HL-60 (cell line): ENCODE measurements around the gene LAMA1.

Experiments used
- DNase-seq, 2 experiments: peaks; one replicate each; pipeline ENCODE4 v3.0.0-alpha.2; 2010 to 2020; ENCODE audit warnings: low read depth in 1 of 2, low spot score in 1 of 2
- H3K27ac ChIP-seq: fragments of 250-450 bp; sonication (Bioruptor Pico); replicated peaks from 2 replicates; pipeline ENCODE4 v1.5.1; 2020; ENCODE audit warnings: mild to moderate bottlenecking, moderate library complexity
- H3K27me3 ChIP-seq: fragments of 250-450 bp; sonication (Bioruptor Pico); 2 replicates; pipeline ENCODE4 v1.5.1; 2021; ENCODE audit warnings: mild to moderate bottlenecking, moderate library complexity; ENCODE audit not compliant: insufficient read depth, poor library complexity, severe bottlenecking
- H3K4me3 ChIP-seq: replicated peaks from 2 replicates; pipeline ENCODE4 v1.5.1; 2011; ENCODE audit warnings: mild to moderate bottlenecking, control low read depth, low read length; ENCODE audit not compliant: insufficient read depth
- CTCF ChIP-seq: IDR thresholded peaks from one replicate; pipeline ENCODE4 v1.5.1; 2011; ENCODE audit warnings: low read length, control low read depth, inconsistent platforms; ENCODE audit not compliant: insufficient read depth
- GABPA ChIP-seq: IDR thresholded peaks from 2 replicates; pipeline ENCODE4 v1.6.1; 2012; ENCODE audit warnings: low read depth
- POLR2AphosphoS5 ChIP-seq: IDR thresholded peaks from 2 replicates; pipeline ENCODE4 v1.6.1; 2012; ENCODE audit warnings: low read depth
- SPI1 ChIP-seq: IDR thresholded peaks from 2 replicates; pipeline ENCODE4 v1.6.1; 2012; ENCODE audit warnings: low read depth, mild to moderate bottlenecking, borderline replicate concordance
- TF ChIP-seq, protein P1 (sequence below): IDR thresholded peaks from 2 replicates; pipeline ENCODE4 v1.6.1; 2012; ENCODE audit warnings: low read depth; ENCODE audit not compliant: insufficient replicate concordance

Gene LAMA1

GRCh38 chr18:6971823-6972478, 145.6 kb downstream of the LAMA1 start:
- no peak for DNase-seq
- Histone ChIP-seq H3K4me3 (no peak overlapping the region), H3K27me3 (peaks cover 2% of the 10 kb centered on the region), H3K27ac (no peak overlapping the region)
- TF ChIP-seq CTCF = no peak
- TF ChIP-seq, protein P1, sequence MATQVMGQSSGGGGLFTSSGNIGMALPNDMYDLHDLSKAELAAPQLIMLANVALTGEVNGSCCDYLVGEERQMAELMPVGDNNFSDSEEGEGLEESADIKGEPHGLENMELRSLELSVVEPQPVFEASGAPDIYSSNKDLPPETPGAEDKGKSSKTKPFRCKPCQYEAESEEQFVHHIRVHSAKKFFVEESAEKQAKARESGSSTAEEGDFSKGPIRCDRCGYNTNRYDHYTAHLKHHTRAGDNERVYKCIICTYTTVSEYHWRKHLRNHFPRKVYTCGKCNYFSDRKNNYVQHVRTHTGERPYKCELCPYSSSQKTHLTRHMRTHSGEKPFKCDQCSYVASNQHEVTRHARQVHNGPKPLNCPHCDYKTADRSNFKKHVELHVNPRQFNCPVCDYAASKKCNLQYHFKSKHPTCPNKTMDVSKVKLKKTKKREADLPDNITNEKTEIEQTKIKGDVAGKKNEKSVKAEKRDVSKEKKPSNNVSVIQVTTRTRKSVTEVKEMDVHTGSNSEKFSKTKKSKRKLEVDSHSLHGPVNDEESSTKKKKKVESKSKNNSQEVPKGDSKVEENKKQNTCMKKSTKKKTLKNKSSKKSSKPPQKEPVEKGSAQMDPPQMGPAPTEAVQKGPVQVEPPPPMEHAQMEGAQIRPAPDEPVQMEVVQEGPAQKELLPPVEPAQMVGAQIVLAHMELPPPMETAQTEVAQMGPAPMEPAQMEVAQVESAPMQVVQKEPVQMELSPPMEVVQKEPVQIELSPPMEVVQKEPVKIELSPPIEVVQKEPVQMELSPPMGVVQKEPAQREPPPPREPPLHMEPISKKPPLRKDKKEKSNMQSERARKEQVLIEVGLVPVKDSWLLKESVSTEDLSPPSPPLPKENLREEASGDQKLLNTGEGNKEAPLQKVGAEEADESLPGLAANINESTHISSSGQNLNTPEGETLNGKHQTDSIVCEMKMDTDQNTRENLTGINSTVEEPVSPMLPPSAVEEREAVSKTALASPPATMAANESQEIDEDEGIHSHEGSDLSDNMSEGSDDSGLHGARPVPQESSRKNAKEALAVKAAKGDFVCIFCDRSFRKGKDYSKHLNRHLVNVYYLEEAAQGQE = no peak
- no peak for TF ChIP-seq POLR2AphosphoS5
- no peak for TF ChIP-seq SPI1
- no peak for TF ChIP-seq GABPA

DNA sequence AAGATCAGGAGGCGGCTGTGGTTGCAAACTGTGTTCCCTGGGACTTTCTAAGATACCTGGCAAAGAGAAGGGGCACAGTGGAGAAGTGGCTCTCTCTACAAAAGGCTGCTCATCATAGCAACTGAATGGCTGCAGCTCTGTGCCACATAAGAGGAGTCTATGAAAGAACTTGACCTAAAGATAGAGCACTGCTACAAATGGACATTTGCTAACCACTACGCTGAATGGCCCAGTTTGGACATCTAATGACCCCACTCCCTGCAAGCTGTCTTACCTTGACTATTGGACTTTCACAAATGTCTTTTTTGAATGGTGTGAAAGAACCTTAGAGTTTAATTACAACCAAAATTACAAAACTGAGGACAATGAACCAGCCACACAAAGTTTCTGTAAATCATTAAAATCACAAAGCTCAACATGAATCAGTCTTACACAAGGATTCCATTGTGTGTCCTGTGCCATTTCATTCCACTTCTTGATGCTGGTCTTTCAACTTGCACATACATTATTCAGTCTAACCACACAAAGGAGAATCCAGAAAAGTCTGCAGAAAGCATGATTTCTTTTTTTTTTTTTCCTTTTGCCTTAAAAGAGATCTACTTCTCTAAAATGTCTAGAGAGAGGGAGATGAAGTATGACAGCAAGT, 154.0 kb downstream of the LAMA1 start:
- no peak for DNase-seq
- H3K4me3 ChIP-seq = no peak overlapping the region
- H3K27ac ChIP-seq = no peak overlapping the region
- TF ChIP-seq SPI1 = no peak
- no peak for TF ChIP-seq CTCF
- TF ChIP-seq POLR2AphosphoS5 = no peak
- TF ChIP-seq, protein P1 = no peak
- no peak for TF ChIP-seq GABPA
- H3K27me3 ChIP-seq = no peaks in the 10 kb centered on the region

- TF ChIP-seq POLR2AphosphoS5 (no peak), SPI1 (no peak), GABPA (no peak), CTCF (no peak)
- TF ChIP-seq, protein P1 = no peak
- no peak overlapping the region for H3K27ac ChIP-seq
- H3K4me3 ChIP-seq = no peak overlapping the region
Observed at GRCh38 chr18:6962571-6963451, 154.8 kb downstream of the LAMA1 start.

More at GRCh38 chr18:6962571-6963451, 154.8 kb downstream of the LAMA1 start:
- no peaks in the 10 kb centered on the region for H3K27me3 ChIP-seq
- no peak for DNase-seq
